Motor neuron (in vitro differentiated cells): Measurements from ENCODE around the gene FKBP1A. TPM values are rescaled to one million over a fixed set of nuclear protein-coding genes. Genes with fewer than 3 reads are reported as not detected.

ENCODE experiments used
- ATAC-seq, 8 experiments: fragments of 200-7000 bp; cut with Tn5 transposase; replicated peaks in 6 of 8; 2 replicates each; pipeline ENCODE4 v1.8.0; 2021; ENCODE audit warnings: mild to moderate bottlenecking in 8 of 8, moderate library complexity in 8 of 8
- H3K27ac ChIP-seq, 2 donors: fragments of 250-450 bp; sonication (Bioruptor Pico); 2 replicates each; pipeline ENCODE4 v1.9.0; 2021; ENCODE audit warnings: antibody characterized with exemption in 2 of 2, mild to moderate bottlenecking in 2 of 2, moderate library complexity in 1 of 2
- H3K4me1 ChIP-seq, 2 donors: fragments of 250-450 bp; sonication (Bioruptor Pico); replicated peaks in 1 of 2; 2 replicates each; pipeline ENCODE4 v1.6.1; 2021; ENCODE audit warnings: antibody characterized with exemption in 2 of 2, mild to moderate bottlenecking in 2 of 2, moderate library complexity in 1 of 2
- H3K4me3 ChIP-seq, 5 donors: fragments of 250-450 bp; sonication (Bioruptor Pico); 2 replicates each; pipeline ENCODE4 v1.9.0; 2021; ENCODE audit warnings: antibody characterized with exemption in 5 of 5, mild to moderate bottlenecking in 5 of 5, moderate library complexity in 4 of 5
- WGBS, 10 experiments: fragments of 450-650 bp; shearing (Covaris generic); methylation state at CpG; one replicate each; pipeline ENCODE4 v1.0.0; 2022; 5-methylcytosine and 5-hydroxymethylcytosine counted together
- in situ Hi-C, 9 experiments: fragments of 400-800 bp; cut with MboI; loops; one replicate each; pipeline ENCODE4 v1.15.0; 2021; ENCODE audit warnings: low sequenced_read_pairs in 9 of 9, low pct_unique_long_range_greater_than_20kb in 2 of 9; ENCODE audit not compliant: unreplicated experiment in 9 of 9
- total RNA-seq, 8 experiments: library from RNA; unstranded; fragments of 300-600 nt; gene quantifications; 2 replicates each; pipeline versions ENCODE4 v1.2.3 to v1.2.4, GENCODE V29; 2022

Gene FKBP1A
- total RNA-seq, 8 experiments from 2014 or later, result 49.8 to 222 (median 89.0) TPM

- Histone ChIP-seq H3K4me3 (no peak overlapping the region), H3K27ac (no peak overlapping the region), H3K4me1 (peaks cover 22 to 24% of the 10 kb centered on the region in 2 donors)
- WGBS, 10 experiments, result 40 to 90% (median 57%) methylated on average over 1 to 4 of the region's 12 CpGs
- in situ Hi-C loops, result loop anchor here in 2 of 9 experiments (25.0 kb wide), 1 partner anchor 138 kb away; the partner anchor contains the start of gene NSFL1C (in 2 of the 2)
- ATAC-seq, result no peak
Measured at GRCh38 chr20:1323830-1324597, 68.8 kb downstream of the FKBP1A start.

- in situ Hi-C loops, result loop anchor here in 2 of 9 experiments (25.0 kb wide), 1 partner anchor 139 kb away; the partner anchor contains the start of gene NSFL1C (in 2 of the 2)
- 30 to 100% (median 73%) methylated on average over 1 to 6 of the region's 6 CpGs; no CpG with 5 or more reads in 3 of the 10 experiments for WGBS, 10 experiments
- H3K4me1 ChIP-seq, result peaks cover 22 to 24% of the 10 kb centered on the region in 2 donors
- no peak overlapping the region for H3K27ac ChIP-seq
- peak in 1 of 8 experiments; percentile 3 for ATAC-seq
- H3K4me3 ChIP-seq, result no peak overlapping the region
Measured at GRCh38 chr20:1323256-1323655, 69.6 kb downstream of the FKBP1A start.

DNA sequence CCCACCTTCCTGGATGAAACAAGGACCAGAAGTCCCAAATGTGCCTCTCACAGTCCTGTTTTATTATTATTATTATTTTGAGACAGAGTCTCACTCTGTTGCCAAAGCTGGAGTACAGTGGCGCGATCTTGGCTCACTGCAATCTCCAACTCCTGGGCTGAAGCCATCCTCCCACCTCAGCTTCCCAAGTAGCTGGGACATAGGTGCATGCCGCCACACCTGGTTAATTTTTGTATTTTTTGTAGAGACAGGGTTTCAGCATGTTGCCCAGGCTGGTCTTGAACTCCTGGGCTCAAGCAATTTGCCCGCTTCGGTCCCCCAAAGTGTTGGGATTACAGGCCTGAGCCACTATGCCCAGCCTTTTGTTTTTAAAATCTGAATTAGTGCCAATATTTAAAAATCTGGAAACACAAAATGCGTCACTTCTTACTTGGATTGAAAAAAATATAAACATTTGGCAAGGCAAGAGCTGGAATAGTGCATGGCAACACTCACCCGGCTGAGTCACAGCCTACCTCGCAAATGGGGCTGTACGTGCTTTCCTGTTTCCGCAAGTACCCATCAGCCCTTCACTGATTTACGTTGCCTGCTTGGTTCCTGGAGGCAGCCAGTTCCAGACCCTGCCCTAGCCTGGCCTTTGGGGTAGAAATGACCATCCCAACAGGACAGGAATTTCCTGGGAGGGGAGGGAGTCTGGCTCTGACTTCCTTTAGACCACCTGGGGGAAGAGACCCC is 70.2 kb downstream of the FKBP1A start:
- H3K4me1 ChIP-seq, result peaks cover 22 to 24% of the 10 kb centered on the region in 2 donors
- WGBS, 10 experiments, result 0 to 100% (median 93%) methylated on average over 1 to 9 of the region's 11 CpGs; no CpG with 5 or more reads in 1 of the 10 experiments
- H3K4me3 ChIP-seq, result no peak overlapping the region
- H3K27ac ChIP-seq, result no peak overlapping the region
- ATAC-seq, result peak in 5 of 8 experiments; percentile 8 to 37 (median 34)
- in situ Hi-C loops, result loop anchor here in 2 of 9 experiments (25.0 kb wide), 1 partner anchor 140 kb away; the partner anchor contains the start of gene NSFL1C (in 2 of the 2)

DNA sequence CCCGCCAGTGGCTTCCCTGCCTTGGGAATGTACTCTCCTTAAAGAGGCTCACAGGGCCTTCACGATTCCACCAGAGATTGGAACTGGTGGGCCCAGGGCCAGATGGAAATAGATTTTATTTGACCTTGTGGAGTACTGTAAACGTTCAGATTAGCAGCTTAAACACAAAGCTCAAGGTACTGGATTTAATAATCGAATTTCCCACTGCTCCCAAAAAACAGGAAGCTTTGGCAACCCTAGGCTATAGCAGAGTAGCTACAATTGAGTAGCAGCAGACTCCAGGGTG is 71.3 kb downstream of the FKBP1A start:
- 0 to 58% (median 42%) methylated on average over 1 to 4 of the region's 4 CpGs; no CpG with 5 or more reads in 4 of the 10 experiments for WGBS, 10 experiments
- no peak for ATAC-seq
- in situ Hi-C loops, result loop anchor here in 2 of 9 experiments (25.0 kb wide), 1 partner anchor 141 kb away; the partner anchor contains the start of gene NSFL1C (in 2 of the 2)
- H3K27ac ChIP-seq, result no peak overlapping the region
- H3K4me3 ChIP-seq, result no peak overlapping the region
- H3K4me1 ChIP-seq, result peaks cover 15 to 17% of the 10 kb centered on the region in 2 donors

- in situ Hi-C loops, result loop anchor here in 2 of 9 experiments (25.0 kb wide), 1 partner anchor 141 kb away; the partner anchor contains the start of gene NSFL1C (in 2 of the 2)
- ATAC-seq, result no peak
- Histone ChIP-seq H3K27ac (no peak overlapping the region), H3K4me3 (no peak overlapping the region), H3K4me1 (peaks cover 10 to 13% of the 10 kb centered on the region in 2 donors)
- 43 to 100% (median 66%) methylated on average over 1 to 7 of the region's 17 CpGs; no CpG with 5 or more reads in 5 of the 10 experiments for WGBS, 10 experiments
Measured at GRCh38 chr20:1320902-1321653, 71.8 kb downstream of the FKBP1A start.

- Histone ChIP-seq H3K27ac (no peak overlapping the region), H3K4me1 (peaks cover 9 to 13% of the 10 kb centered on the region in 2 donors), H3K4me3 (no peak overlapping the region)
- 80 to 100% (median 91%) methylated on average over 1 to 5 of the region's 6 CpGs; no CpG with 5 or more reads in 6 of the 10 experiments for WGBS, 10 experiments
- ATAC-seq, result no peak
- in situ Hi-C loops, result loop anchor here in 2 of 9 experiments (25.0 kb wide), 1 partner anchor 142 kb away; the partner anchor contains the start of gene NSFL1C (in 2 of the 2)
Measured at GRCh38 chr20:1320016-1320415, 72.8 kb downstream of the FKBP1A start.

GRCh38 chr20:1319462-1319861 is 73.4 kb downstream of the FKBP1A start:
- Histone ChIP-seq H3K27ac (no peak overlapping the region), H3K4me1 (peaks cover 5 to 9% of the 10 kb centered on the region in 2 donors), H3K4me3 (no peak overlapping the region)
- WGBS, 10 experiments, result 80 to 100% methylated on average over 1 to 2 of the region's 4 CpGs; no CpG with 5 or more reads in 8 of the 10 experiments
- in situ Hi-C loops, result loop anchor here in 4 of 9 experiments (10.0 to 25.0 kb wide), 3 partner anchors 125 to 145 kb away; partner anchors contain the start of gene NSFL1C (in 3 of the 4)
- ATAC-seq, result no peak

GRCh38 chr20:1319051-1319450 is 73.8 kb downstream of the FKBP1A start:
- in situ Hi-C loops, result loop anchor here in 4 of 9 experiments (10.0 to 25.0 kb wide), 3 partner anchors 126 to 146 kb away; partner anchors contain the start of gene NSFL1C (in 3 of the 4)
- no peak overlapping the region for H3K4me3 ChIP-seq
- peaks cover 3 to 7% of the 10 kb centered on the region in 2 donors for H3K4me1 ChIP-seq
- ATAC-seq, result no peak
- 33 to 100% (median 60%) methylated on average over 1 to 3 of the region's 4 CpGs; no CpG with 5 or more reads in 4 of the 10 experiments for WGBS, 10 experiments
- no peak overlapping the region for H3K27ac ChIP-seq

Other genes with a start within 250 kb of the FKBP1A start
- gene TMEM74B, start 208.1 kb downstream of the FKBP1A start, total RNA-seq, result 10 to 100 TPM in 3 of 8 experiments, 1 to 10 TPM in 3, under 1 TPM in 2; 0.71 to 16.9 (median 5.9) TPM
- gene C20orf202, start 189.6 kb downstream of the FKBP1A start, total RNA-seq, result under 1 TPM in 4 of 8 experiments, not detected in 4; 0.11 to 0.24 (median 0.20) TPM
- not detected for gene RAD21L1, start 167.0 kb downstream of the FKBP1A start, total RNA-seq
- 10 to 100 TPM in 1 of 8 experiments, 1 to 10 TPM in 7; 4.0 to 14.6 (median 7.0) TPM for gene SNPH, start 126.8 kb downstream of the FKBP1A start, total RNA-seq
- 10 to 100 TPM in 1 of 8 experiments, 1 to 10 TPM in 7; 1.4 to 16.3 (median 2.8) TPM for gene SDCBP2, start 63.9 kb downstream of the FKBP1A start, total RNA-seq
- gene NSFL1C, start 73.8 kb upstream of the FKBP1A start, total RNA-seq, result 10 to 100 TPM; 40.7 to 65.6 (median 58.2) TPM
- gene SIRPB2, start 98.4 kb upstream of the FKBP1A start, total RNA-seq, result under 1 TPM in 6 of 8 experiments, not detected in 2; 0.08 to 0.85 (median 0.21) TPM
- gene SIRPD, start 164.7 kb upstream of the FKBP1A start, total RNA-seq, result under 1 TPM in 4 of 8 experiments, not detected in 4; 0.13 to 0.28 (median 0.17) TPM
- 1 to 10 TPM in 1 of 8 experiments, under 1 TPM in 5, not detected in 2; 0.05 to 1.0 (median 0.22) TPM for gene SIRPB1, start 227.0 kb upstream of the FKBP1A start, total RNA-seq